PC-3 (cell line): ENCODE results near the gene CCDC78. TPM values are rescaled to one million over a fixed set of nuclear protein-coding genes. Genes with fewer than 3 reads are reported as not detected.

Source experiments
- ATAC-seq: fragments of 200-7000 bp; cut with Tn5 transposase; 2 replicates; pipeline ENCODE4 v1.9.1; 2020; ENCODE audit warnings: mild to moderate bottlenecking, moderate library complexity
- BruUV-seq: library from RNA; stranded (reverse); fragments of 400-500 nt; replicated peaks from 2 replicates; lab custom pipeline; 2021; lab: Mats Ljungman, UMichigan
- CTCF ChIA-PET: fragments of 300-600 bp; sonication (Branson Sonifier 250); formaldehyde crosslinking; loops from one replicate; lab custom pipeline; 2022; ENCODE audit warnings: antibody characterized with exemption; lab: Charles Lee
- POLR2A ChIA-PET: fragments of 300-600 bp; sonication (Branson Sonifier 250); formaldehyde crosslinking; loops from one replicate; lab custom pipeline; 2022; ENCODE audit warnings: antibody characterized with exemption; ENCODE audit not compliant: unreplicated experiment; lab: Charles Lee
- DNase-seq: peaks from one replicate; pipeline ENCODE4 v3.0.0-alpha.2; 2015
- H2AFZ ChIP-seq: fragments of 300-600 bp; sonication (generic); 2 replicates; pipeline ENCODE4 v1.6.0; 2016; ENCODE audit warnings: antibody characterized with exemption, low read length
- H3F3A ChIP-seq: fragments of 300-600 bp; sonication (generic); one replicate; pipeline ENCODE4 v1.6.0; 2017; ENCODE audit warnings: antibody characterized with exemption, low read length, control low read depth, mild to moderate bottlenecking; ENCODE audit not compliant: unreplicated experiment
- H3K27ac ChIP-seq: fragments of 300-600 bp; sonication (generic); 2 replicates; pipeline ENCODE4 v1.5.1; 2016; ENCODE audit warnings: mild to moderate bottlenecking, low read length
- H3K27me3 ChIP-seq: fragments of 300-600 bp; sonication (generic); 2 replicates; pipeline ENCODE4 v1.6.1; 2016; ENCODE audit warnings: low read length, mixed read lengths
- H3K36me3 ChIP-seq: fragments of 300-600 bp; sonication (generic); 2 replicates; pipeline ENCODE4 v1.6.1; 2016; ENCODE audit warnings: low read depth, mixed run types, low read length, mixed read lengths
- H3K4me1 ChIP-seq: fragments of 300-600 bp; sonication (generic); 2 replicates; pipeline ENCODE4 v1.5.1; 2016; ENCODE audit warnings: low read length; ENCODE audit not compliant: insufficient read depth
- H3K4me2 ChIP-seq: fragments of 300-600 bp; sonication (generic); 2 replicates; pipeline ENCODE4 v1.6.0; 2016; ENCODE audit warnings: low read length
- H3K4me3 ChIP-seq: fragments of 300-600 bp; sonication (generic); 2 replicates; pipeline ENCODE4 v1.5.1; 2016; ENCODE audit warnings: mild to moderate bottlenecking, low read length, mixed read lengths
- H3K79me2 ChIP-seq: fragments of 300-600 bp; sonication (generic); 2 replicates; pipeline ENCODE4 v1.6.1; 2017; ENCODE audit warnings: low read length, mixed read lengths
- H3K9ac ChIP-seq: fragments of 300-600 bp; sonication (generic); 2 replicates; pipeline ENCODE4 v1.6.0; 2016; ENCODE audit warnings: mild to moderate bottlenecking, low read length
- H3K9me2 ChIP-seq: fragments of 300-600 bp; sonication (generic); replicated peaks from 2 replicates; pipeline ENCODE4 v1.6.1; 2016; ENCODE audit warnings: mixed run types, low read length, mixed read lengths
- H3K9me3 ChIP-seq: fragments of 300-600 bp; sonication (generic); 2 replicates; pipeline ENCODE4 v1.6.1; 2016; ENCODE audit warnings: low read length, mixed read lengths
- H4K20me1 ChIP-seq: fragments of 300-600 bp; sonication (generic); 2 replicates; pipeline ENCODE4 v1.6.1; 2016; ENCODE audit warnings: low read length, mixed read lengths
- EZH2 ChIP-seq: fragments of 300-600 bp; sonication (generic); IDR thresholded peaks from one replicate; pipeline ENCODE4 v1.6.1; 2017; ENCODE audit warnings: antibody characterized with exemption, mild to moderate bottlenecking, low read length; ENCODE audit not compliant: unreplicated experiment
- EZH2phosphoT487 ChIP-seq: fragments of 300-600 bp; sonication (generic); IDR thresholded peaks from 2 replicates; pipeline ENCODE4 v1.6.1; 2018; ENCODE audit warnings: mild to moderate bottlenecking, antibody characterized with exemption, low read length, borderline replicate concordance
- intact Hi-C: fragments of 100-400 bp; cut with micrococcal nuclease; formaldehyde crosslinking; loops from 2 replicates; pipeline ENCODE4 v1.9.0; 2023
- total RNA-seq: library from RNA; depleted of rRNA; stranded (reverse); fragments of >200 nt; gene quantifications from 2 replicates; pipeline ENCODE4 v1.2.3, GENCODE V29; 2014
- TF ChIP-seq, protein P1 (sequence below): fragments of 300-600 bp; sonication (generic); conservative IDR thresholded peaks from 2 replicates; pipeline ENCODE4 v1.5.1; 2017; ENCODE audit warnings: antibody characterized with exemption, low read depth, mild to moderate bottlenecking, low read length

Gene CCDC78
- total RNA-seq, 1 experiment from 2014 or later = 3.3 TPM

DNA sequence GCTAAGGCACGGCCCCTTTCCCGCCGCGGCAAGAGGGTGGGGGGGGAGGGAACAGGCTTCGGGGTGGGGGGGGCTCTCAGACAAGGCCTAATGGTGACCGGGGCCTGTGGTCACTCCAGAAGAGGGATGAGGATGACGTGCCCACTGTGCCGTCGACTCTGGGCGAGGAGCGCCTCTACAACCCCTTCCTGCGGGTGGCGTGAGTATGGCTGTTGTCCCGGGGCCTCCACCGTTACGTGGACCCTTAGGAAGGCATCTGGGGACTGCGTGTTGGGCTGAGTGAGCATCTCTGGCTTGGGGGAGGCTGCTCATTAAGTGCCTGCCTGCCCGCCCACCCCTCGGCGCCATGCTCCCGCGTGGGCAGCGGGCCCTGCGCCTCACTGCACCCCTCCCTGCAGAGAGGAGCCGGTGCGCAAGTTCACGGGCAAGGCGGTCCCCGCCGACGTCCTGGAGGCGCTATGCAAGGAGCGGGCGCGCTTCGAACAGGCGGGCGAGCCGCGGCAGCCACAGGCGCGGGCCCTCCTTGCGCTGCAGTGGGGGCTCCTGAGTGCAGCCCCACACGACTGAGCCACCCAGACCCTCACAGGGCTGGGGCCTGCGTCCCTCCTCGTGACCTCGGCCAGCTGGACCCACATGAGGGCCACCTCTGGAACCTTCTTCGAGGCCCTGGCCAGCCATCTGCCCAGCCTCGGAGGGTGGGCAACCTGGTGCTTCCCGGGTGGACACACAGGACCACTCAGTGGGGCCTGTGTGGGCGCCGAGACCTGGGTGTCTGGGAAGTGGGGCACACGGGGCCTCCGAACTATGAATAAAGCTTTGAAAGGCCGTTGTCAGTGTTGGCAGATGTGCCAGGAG, 2.9 kb upstream of the CCDC78 start:
- intact Hi-C loops = no loop called here

DNA sequence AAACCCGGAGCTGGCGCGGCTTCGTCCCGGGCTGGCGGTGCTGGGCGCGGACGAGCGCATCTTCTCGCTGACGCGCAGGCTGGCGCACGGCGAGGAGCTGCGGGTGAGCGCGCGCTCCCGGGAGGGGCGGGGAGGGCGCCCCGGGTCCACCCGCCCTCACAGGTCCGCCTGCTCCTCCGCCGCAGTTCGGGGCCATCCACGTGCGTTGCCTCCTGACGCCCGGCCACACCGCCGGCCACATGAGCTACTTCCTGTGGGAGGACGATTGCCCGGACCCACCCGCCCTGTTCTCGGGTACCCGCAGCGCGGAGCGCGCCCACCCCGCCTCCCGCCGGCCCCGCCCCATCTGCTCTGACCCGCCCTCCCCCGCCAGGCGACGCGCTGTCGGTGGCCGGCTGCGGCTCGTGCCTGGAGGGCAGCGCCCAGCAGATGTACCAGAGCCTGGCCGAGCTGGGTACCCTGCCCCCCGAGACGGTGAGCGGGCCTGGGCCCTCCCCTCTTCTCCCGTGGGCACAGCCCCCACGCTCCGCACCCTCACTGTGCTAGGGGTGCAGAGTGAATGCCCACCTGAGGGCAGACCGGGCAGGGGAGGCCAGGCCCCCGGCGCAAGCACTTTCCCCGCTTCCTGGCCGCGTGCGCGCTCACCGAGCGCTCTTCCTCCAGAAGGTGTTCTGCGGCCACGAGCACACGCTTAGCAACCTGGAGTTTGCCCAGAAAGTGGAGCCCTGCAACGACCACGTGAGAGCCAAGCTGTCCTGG, 2.1 kb upstream of the CCDC78 start:
- DNase-seq = peak; percentile 85
- intact Hi-C loops = no loop called here

More for the DNA sequence above, 2.9 kb upstream of the CCDC78 start:
- BruUV-seq = no TSS peak
- peak overlapping the region; percentile 66 for H3K4me3 ChIP-seq
- ChIA-PET CTCF (interaction anchor here (0.7 to 1.3 kb wide), 2 partner anchors 14 to 16 kb away, joined by 5 to 12 read pairs; no protein-coding TSS in a partner anchor), POLR2A (no interaction called here)
- H3K36me3 ChIP-seq = no peaks in the 10 kb centered on the region; the same call in 1 of the 2 replicates
- TF ChIP-seq EZH2phosphoT487 (no peak), EZH2 (no peak)
- TF ChIP-seq, protein P1, sequence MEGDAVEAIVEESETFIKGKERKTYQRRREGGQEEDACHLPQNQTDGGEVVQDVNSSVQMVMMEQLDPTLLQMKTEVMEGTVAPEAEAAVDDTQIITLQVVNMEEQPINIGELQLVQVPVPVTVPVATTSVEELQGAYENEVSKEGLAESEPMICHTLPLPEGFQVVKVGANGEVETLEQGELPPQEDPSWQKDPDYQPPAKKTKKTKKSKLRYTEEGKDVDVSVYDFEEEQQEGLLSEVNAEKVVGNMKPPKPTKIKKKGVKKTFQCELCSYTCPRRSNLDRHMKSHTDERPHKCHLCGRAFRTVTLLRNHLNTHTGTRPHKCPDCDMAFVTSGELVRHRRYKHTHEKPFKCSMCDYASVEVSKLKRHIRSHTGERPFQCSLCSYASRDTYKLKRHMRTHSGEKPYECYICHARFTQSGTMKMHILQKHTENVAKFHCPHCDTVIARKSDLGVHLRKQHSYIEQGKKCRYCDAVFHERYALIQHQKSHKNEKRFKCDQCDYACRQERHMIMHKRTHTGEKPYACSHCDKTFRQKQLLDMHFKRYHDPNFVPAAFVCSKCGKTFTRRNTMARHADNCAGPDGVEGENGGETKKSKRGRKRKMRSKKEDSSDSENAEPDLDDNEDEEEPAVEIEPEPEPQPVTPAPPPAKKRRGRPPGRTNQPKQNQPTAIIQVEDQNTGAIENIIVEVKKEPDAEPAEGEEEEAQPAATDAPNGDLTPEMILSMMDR = no peak
- H3K4me2 ChIP-seq = peak overlapping the region; percentile 84
- H3K27me3 ChIP-seq = no peaks in the 10 kb centered on the region
- peaks cover 3% of the 10 kb centered on the region for H3F3A ChIP-seq
- DNase-seq (no peak), ATAC-seq (peak; percentile 0; the same call in 1 of the 2 replicates)
- H3K9ac ChIP-seq = no peak overlapping the region
- H3K4me1 ChIP-seq = peaks cover 8% of the 10 kb centered on the region; the same call in 1 of the 2 replicates
- no peak overlapping the region for H2AFZ ChIP-seq
- no peaks in the 10 kb centered on the region for H4K20me1 ChIP-seq
- H3K27ac ChIP-seq = no peak overlapping the region
- no peaks in the 10 kb centered on the region for H3K9me2 ChIP-seq
- H3K9me3 ChIP-seq = no peaks in the 10 kb centered on the region
- 0 out of 2 replicates have a peak, but pooled peaks cover 9% of the 10 kb centered on the region for H3K79me2 ChIP-seq

More for the DNA sequence above, 2.1 kb upstream of the CCDC78 start:
- BruUV-seq = no TSS peak
- H3K27ac ChIP-seq = no peak overlapping the region
- H3K4me3 ChIP-seq = peak overlapping the region; percentile 66
- H3K27me3 ChIP-seq = no peaks in the 10 kb centered on the region
- H3K4me1 ChIP-seq = peaks cover 8% of the 10 kb centered on the region; the same call in 1 of the 2 replicates
- H4K20me1 ChIP-seq = no peaks in the 10 kb centered on the region
- H2AFZ ChIP-seq = peak overlapping the region; percentile 48; the same call in 1 of the 2 replicates
- H3K79me2 ChIP-seq = 0 out of 2 replicates have a peak, but pooled peaks cover 9% of the 10 kb centered on the region
- CTCF ChIA-PET = interaction anchor here (0.5 to 1.3 kb wide), 4 partner anchors 12 to 329 kb away, joined by 3 to 12 read pairs (median 4); no protein-coding TSS in a partner anchor
- H3K9ac ChIP-seq = no peak overlapping the region
- H3K4me2 ChIP-seq = peak overlapping the region; percentile 84
- H3K9me2 ChIP-seq = no peaks in the 10 kb centered on the region
- no peaks in the 10 kb centered on the region for H3K9me3 ChIP-seq
- POLR2A ChIA-PET = interaction anchor here (0.6 to 0.8 kb wide), 5 partner anchors 15 to 651 kb away, joined by 3 to 6 read pairs (median 3); no protein-coding TSS in a partner anchor
- H3F3A ChIP-seq = peaks cover 3% of the 10 kb centered on the region
- H3K36me3 ChIP-seq = no peaks in the 10 kb centered on the region; the same call in 1 of the 2 replicates
- TF ChIP-seq EZH2 (no peak), EZH2phosphoT487 (peak; percentile 75)
- ATAC-seq = peak; percentile 47
